Measurements from ENCODE around the gene FAM53B. TPM values are rescaled to one million over a fixed set of nuclear protein-coding genes. Genes with fewer than 3 reads are reported as not detected.

The FAM53B gene
- total RNA-seq, 1 donor from 2014 or later = 19.3 TPM

GRCh38 chr10:124708922-124709520 is 35.2 kb downstream of the FAM53B start:
- H3K9me3 Mint-ChIP-seq = no peaks in the 10 kb centered on the region
- H3K27me3 Mint-ChIP-seq (ENCODE audit: low read depth) = no peaks in the 10 kb centered on the region
- H3K4me1 Mint-ChIP-seq (ENCODE audit: low read depth) = peaks cover 68% of the 10 kb centered on the region
- H3K36me3 Mint-ChIP-seq (ENCODE audit: low read depth) = peaks cover 54% of the 10 kb centered on the region
- H3K27ac Mint-ChIP-seq = peak overlapping the region; percentile 30
- intact Hi-C loops (cut with micrococcal nuclease) = no loop called here
- DNase-seq (ENCODE audit: low spot score) = no peak
- H3K4me3 Mint-ChIP-seq (ENCODE audit: low read depth) = no peak overlapping the region

GRCh38 chr10:124708246-124708779 is 35.9 kb downstream of the FAM53B start:
- intact Hi-C loops (cut with micrococcal nuclease) = no loop called here

GRCh38 chr10:124707551-124707950 is 36.6 kb downstream of the FAM53B start:
- Mint-ChIP-seq H3K27ac (peak overlapping the region; percentile 6), H3K27me3 (ENCODE audit: low read depth) (no peaks in the 10 kb centered on the region), H3K4me3 (ENCODE audit: low read depth) (no peak overlapping the region), H3K36me3 (ENCODE audit: low read depth) (peaks cover 52% of the 10 kb centered on the region), H3K9me3 (no peaks in the 10 kb centered on the region), H3K4me1 (ENCODE audit: low read depth) (peaks cover 70% of the 10 kb centered on the region)
- intact Hi-C loops (cut with micrococcal nuclease) = no loop called here
- DNase-seq (ENCODE audit: low spot score) = no peak

More at GRCh38 chr10:124708246-124708779, 35.9 kb downstream of the FAM53B start:
- Mint-ChIP-seq H3K27me3 (ENCODE audit: low read depth) (no peaks in the 10 kb centered on the region), H3K9me3 (no peaks in the 10 kb centered on the region), H3K27ac (no peak overlapping the region), H3K36me3 (ENCODE audit: low read depth) (peaks cover 54% of the 10 kb centered on the region), H3K4me3 (ENCODE audit: low read depth) (no peak overlapping the region), H3K4me1 (ENCODE audit: low read depth) (peaks cover 69% of the 10 kb centered on the region)
- DNase-seq (ENCODE audit: low spot score) = no peak

- Mint-ChIP-seq H3K4me1 (ENCODE audit: low read depth) (peaks cover 72% of the 10 kb centered on the region), H3K36me3 (ENCODE audit: low read depth) (peaks cover 56% of the 10 kb centered on the region), H3K27ac (no peak overlapping the region), H3K4me3 (ENCODE audit: low read depth) (no peak overlapping the region), H3K27me3 (ENCODE audit: low read depth) (no peaks in the 10 kb centered on the region), H3K9me3 (no peaks in the 10 kb centered on the region)
- DNase-seq (ENCODE audit: low spot score) = no peak
- intact Hi-C loops (cut with micrococcal nuclease) = no loop called here
These were observed 37.1 kb downstream of the FAM53B start for GRCh38 chr10:124707144-124707467.

GRCh38 chr10:124706462-124707143 is 37.6 kb downstream of the FAM53B start:
- Mint-ChIP-seq H3K4me1 (ENCODE audit: low read depth) (peaks cover 77% of the 10 kb centered on the region), H3K27ac (peak overlapping the region; percentile 13), H3K9me3 (no peaks in the 10 kb centered on the region), H3K4me3 (ENCODE audit: low read depth) (no peak overlapping the region), H3K36me3 (ENCODE audit: low read depth) (peaks cover 59% of the 10 kb centered on the region), H3K27me3 (ENCODE audit: low read depth) (no peaks in the 10 kb centered on the region)
- DNase-seq (ENCODE audit: low spot score) = no peak
- intact Hi-C loops (cut with micrococcal nuclease) = no loop called here

- H3K4me1 Mint-ChIP-seq (ENCODE audit: low read depth) = peaks cover 80% of the 10 kb centered on the region
- H3K27ac Mint-ChIP-seq = peak overlapping the region; percentile 12
- no peaks in the 10 kb centered on the region for H3K9me3 Mint-ChIP-seq
- no peak overlapping the region for H3K4me3 Mint-ChIP-seq (ENCODE audit: low read depth)
- H3K27me3 Mint-ChIP-seq (ENCODE audit: low read depth) = no peaks in the 10 kb centered on the region
- intact Hi-C loops (cut with micrococcal nuclease) = no loop called here
- no peak for DNase-seq (ENCODE audit: low spot score)
- H3K36me3 Mint-ChIP-seq (ENCODE audit: low read depth) = peaks cover 55% of the 10 kb centered on the region
These were observed 38.2 kb downstream of the FAM53B start for GRCh38 chr10:124705817-124706461.

- no peaks in the 10 kb centered on the region for H3K9me3 Mint-ChIP-seq
- no peak overlapping the region for H3K27ac Mint-ChIP-seq
- H3K36me3 Mint-ChIP-seq (ENCODE audit: low read depth) = peaks cover 57% of the 10 kb centered on the region
- H3K27me3 Mint-ChIP-seq (ENCODE audit: low read depth) = no peaks in the 10 kb centered on the region
- H3K4me1 Mint-ChIP-seq (ENCODE audit: low read depth) = peaks cover 80% of the 10 kb centered on the region
- intact Hi-C loops (cut with micrococcal nuclease) = no loop called here
- no peak for DNase-seq (ENCODE audit: low spot score)
- H3K4me3 Mint-ChIP-seq (ENCODE audit: low read depth) = no peak overlapping the region
These were observed 38.8 kb downstream of the FAM53B start for GRCh38 chr10:124705381-124705740.

- H3K27ac Mint-ChIP-seq = no peak overlapping the region
- H3K36me3 Mint-ChIP-seq (ENCODE audit: low read depth) = peaks cover 59% of the 10 kb centered on the region
- H3K9me3 Mint-ChIP-seq = no peaks in the 10 kb centered on the region
- no peaks in the 10 kb centered on the region for H3K27me3 Mint-ChIP-seq (ENCODE audit: low read depth)
- no peak for DNase-seq (ENCODE audit: low spot score)
- H3K4me3 Mint-ChIP-seq (ENCODE audit: low read depth) = no peak overlapping the region
- intact Hi-C loops (cut with micrococcal nuclease) = no loop called here
- peaks cover 80% of the 10 kb centered on the region for H3K4me1 Mint-ChIP-seq (ENCODE audit: low read depth)
These were observed 39.5 kb downstream of the FAM53B start for GRCh38 chr10:124704428-124705380.

- peaks cover 80% of the 10 kb centered on the region for H3K4me1 Mint-ChIP-seq (ENCODE audit: low read depth)
- no peak overlapping the region for H3K4me3 Mint-ChIP-seq (ENCODE audit: low read depth)
- peak overlapping the region; percentile 96 for H3K27ac Mint-ChIP-seq
- DNase-seq (ENCODE audit: low spot score) = no peak
- intact Hi-C loops (cut with micrococcal nuclease) = no loop called here
- H3K9me3 Mint-ChIP-seq = no peaks in the 10 kb centered on the region
- H3K36me3 Mint-ChIP-seq (ENCODE audit: low read depth) = peaks cover 61% of the 10 kb centered on the region
- H3K27me3 Mint-ChIP-seq (ENCODE audit: low read depth) = no peaks in the 10 kb centered on the region
These were observed 40.3 kb downstream of the FAM53B start for GRCh38 chr10:124703778-124704427.

- Mint-ChIP-seq H3K36me3 (ENCODE audit: low read depth) (peaks cover 64% of the 10 kb centered on the region), H3K4me1 (ENCODE audit: low read depth) (peaks cover 80% of the 10 kb centered on the region), H3K4me3 (ENCODE audit: low read depth) (no peak overlapping the region), H3K27ac (peak overlapping the region; percentile 96), H3K27me3 (ENCODE audit: low read depth) (no peaks in the 10 kb centered on the region), H3K9me3 (no peaks in the 10 kb centered on the region)
- intact Hi-C loops (cut with micrococcal nuclease) = no loop called here
- DNase-seq (ENCODE audit: low spot score) = no peak
These were observed 40.8 kb downstream of the FAM53B start for GRCh38 chr10:124703372-124703771.

- Mint-ChIP-seq H3K27ac (peak overlapping the region; percentile 96), H3K4me1 (ENCODE audit: low read depth) (peaks cover 84% of the 10 kb centered on the region), H3K36me3 (ENCODE audit: low read depth) (peaks cover 66% of the 10 kb centered on the region), H3K4me3 (ENCODE audit: low read depth) (no peak overlapping the region), H3K27me3 (ENCODE audit: low read depth) (no peaks in the 10 kb centered on the region), H3K9me3 (no peaks in the 10 kb centered on the region)
- no peak for DNase-seq (ENCODE audit: low spot score)
- intact Hi-C loops (cut with micrococcal nuclease) = loop anchor here (1.0 kb wide), 4 partner anchors 13 to 26 kb away; no protein-coding TSS in a partner anchor
These were observed 42.1 kb downstream of the FAM53B start for GRCh38 chr10:124701881-124702656.
